SU-DHL-6 (cell line): Measurements from ENCODE around the gene CAMK1D.

ENCODE experiments used
- H2AFZ ChIP-seq: fragments of 200-600 bp; sonication (generic); 2 replicates; pipeline ENCODE4 v1.6.1; 2014; ENCODE audit warnings: low read depth, mild to moderate bottlenecking, moderate library complexity, mixed read lengths, antibody characterized with exemption, low read length; ENCODE audit not compliant: severe bottlenecking
- H3F3A ChIP-seq: fragments of 200-600 bp; shearing (Covaris generic); 2 replicates; pipeline ENCODE4 v1.6.0; 2016; ENCODE audit warnings: antibody characterized with exemption, mild to moderate bottlenecking; ENCODE audit not compliant: insufficient read depth
- H3K27ac ChIP-seq: fragments of 200-600 bp; sonication (generic); 2 replicates; pipeline ENCODE4 v1.5.1; 2016; ENCODE audit warnings: low read depth, mild to moderate bottlenecking, low read length, moderate library complexity, mixed read lengths
- H3K27me3 ChIP-seq: fragments of 200-600 bp; sonication (generic), shearing (Covaris generic); 2 replicates; pipeline ENCODE4 v1.6.0; 2014; ENCODE audit warnings: mild to moderate bottlenecking, low read length
- H3K36me3 ChIP-seq: fragments of 200-600 bp; sonication (generic); 2 replicates; pipeline ENCODE4 v1.6.1; 2014; ENCODE audit warnings: mild to moderate bottlenecking, low read length, mixed read lengths
- H3K4me2 ChIP-seq: fragments of 300-600, 200-600 bp; shearing (Covaris generic), sonication (generic); 2 replicates; pipeline ENCODE4 v1.6.0; 2014; ENCODE audit warnings: low read length, low read depth, mild to moderate bottlenecking; ENCODE audit not compliant: poor library complexity, severe bottlenecking
- H3K4me3 ChIP-seq: fragments of 200-600 bp; sonication (generic); 2 replicates; pipeline ENCODE4 v1.5.1; 2014; ENCODE audit warnings: antibody characterized with exemption, low read length, mild to moderate bottlenecking, mixed read lengths; ENCODE audit not compliant: insufficient read depth, poor library complexity, severe bottlenecking
- H3K79me2 ChIP-seq: fragments of 200-600 bp; sonication (generic); 2 replicates; pipeline ENCODE4 v1.6.1; 2014; ENCODE audit warnings: mild to moderate bottlenecking, low read length, moderate library complexity; ENCODE audit not compliant: insufficient read depth
- H3K9ac ChIP-seq: fragments of 200-600 bp; sonication (generic); 2 replicates; pipeline ENCODE4 v1.7.0; 2014; ENCODE audit warnings: mild to moderate bottlenecking, low read length
- H3K9me2 ChIP-seq: fragments of 200-600 bp; sonication (generic); replicated peaks from 2 replicates; pipeline ENCODE4 v1.6.1; 2014; ENCODE audit warnings: low read length; ENCODE audit not compliant: insufficient read depth
- H3K9me3 ChIP-seq: fragments of 200-600 bp; sonication (generic); 2 replicates; pipeline ENCODE4 v1.6.1; 2014; ENCODE audit warnings: low read length, mixed read lengths; ENCODE audit not compliant: insufficient read depth
- H4K20me1 ChIP-seq: fragments of 200-600 bp; sonication (generic); 2 replicates; pipeline ENCODE4 v1.6.1; 2014; ENCODE audit warnings: low read depth, mild to moderate bottlenecking, antibody characterized with exemption, low read length, moderate library complexity, mixed read lengths
- CTCF ChIP-seq: fragments of 200-600 bp; sonication (generic); IDR thresholded peaks from one replicate; pipeline ENCODE4 v1.5.1; 2017; ENCODE audit warnings: antibody characterized with exemption, mild to moderate bottlenecking, low read length, moderate library complexity; ENCODE audit not compliant: insufficient read depth, poor library complexity, severe bottlenecking
- EZH2phosphoT487 ChIP-seq: fragments of 200-600 bp; sonication (generic), shearing (Covaris generic); conservative IDR thresholded peaks from 2 replicates; pipeline ENCODE4 v1.6.1; 2018; ENCODE audit warnings: mild to moderate bottlenecking, antibody characterized with exemption, low read length, moderate library complexity, mixed read lengths

The CAMK1D gene

DNA sequence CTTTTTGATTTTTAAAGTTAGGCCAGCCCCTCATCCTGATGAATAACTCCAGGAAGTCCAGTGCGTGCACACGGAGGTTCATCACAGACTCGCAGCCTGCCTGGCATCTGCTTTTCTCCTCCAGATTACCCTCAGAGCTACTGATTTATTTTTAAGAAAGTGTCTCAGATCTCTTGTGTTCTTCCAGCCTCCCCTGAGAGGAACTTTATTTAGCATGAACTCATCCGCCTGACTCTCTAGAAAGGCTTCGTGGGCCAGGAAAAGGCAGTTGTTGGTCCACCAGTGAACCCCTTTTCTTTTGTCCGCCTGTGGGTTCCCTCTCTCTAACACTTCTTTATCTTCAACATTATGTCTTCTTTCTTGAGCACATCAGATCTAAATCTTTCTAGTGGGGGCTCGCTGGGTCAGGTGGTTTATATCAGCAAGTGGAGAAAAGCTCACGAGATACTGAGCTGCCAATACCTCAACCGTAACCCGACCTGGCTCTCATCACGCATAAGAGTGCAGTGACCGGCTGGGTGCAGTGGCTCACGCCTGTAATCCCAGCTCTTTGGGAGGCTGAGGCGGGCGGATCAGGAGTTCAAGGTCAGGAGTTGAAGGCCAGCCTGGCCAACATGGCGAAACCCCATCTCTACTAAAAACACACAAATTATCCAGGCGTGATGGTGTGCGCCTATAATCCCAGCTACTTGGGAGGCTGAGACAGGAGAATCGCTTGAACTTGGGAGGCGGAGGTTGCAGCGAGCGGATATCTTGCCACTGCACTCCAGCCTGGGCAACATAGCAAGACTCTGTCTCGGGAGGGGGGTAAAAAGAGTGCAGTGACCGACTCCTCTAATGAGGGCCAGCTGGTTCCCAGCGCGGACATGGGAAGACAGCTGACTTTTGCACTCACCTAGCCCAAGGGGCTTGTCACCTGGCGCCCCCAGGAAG is 489.9 kb downstream of the CAMK1D start:
- no peaks in the 10 kb centered on the region for H3K9me3 ChIP-seq
- no peaks in the 10 kb centered on the region for H3K9me2 ChIP-seq
- TF ChIP-seq CTCF (no peak), EZH2phosphoT487 (no peak)
- H3K27me3 ChIP-seq, result no peaks in the 10 kb centered on the region
- H3K27ac ChIP-seq, result no peak overlapping the region
- H3K4me2 ChIP-seq, result no peak overlapping the region
- H2AFZ ChIP-seq, result no peak overlapping the region
- H3K36me3 ChIP-seq, result no peaks in the 10 kb centered on the region
- H3F3A ChIP-seq, result no peaks in the 10 kb centered on the region
- no peak overlapping the region for H3K4me3 ChIP-seq
- H3K79me2 ChIP-seq, result no peaks in the 10 kb centered on the region
- H3K9ac ChIP-seq, result no peak overlapping the region
- no peaks in the 10 kb centered on the region for H4K20me1 ChIP-seq

DNA sequence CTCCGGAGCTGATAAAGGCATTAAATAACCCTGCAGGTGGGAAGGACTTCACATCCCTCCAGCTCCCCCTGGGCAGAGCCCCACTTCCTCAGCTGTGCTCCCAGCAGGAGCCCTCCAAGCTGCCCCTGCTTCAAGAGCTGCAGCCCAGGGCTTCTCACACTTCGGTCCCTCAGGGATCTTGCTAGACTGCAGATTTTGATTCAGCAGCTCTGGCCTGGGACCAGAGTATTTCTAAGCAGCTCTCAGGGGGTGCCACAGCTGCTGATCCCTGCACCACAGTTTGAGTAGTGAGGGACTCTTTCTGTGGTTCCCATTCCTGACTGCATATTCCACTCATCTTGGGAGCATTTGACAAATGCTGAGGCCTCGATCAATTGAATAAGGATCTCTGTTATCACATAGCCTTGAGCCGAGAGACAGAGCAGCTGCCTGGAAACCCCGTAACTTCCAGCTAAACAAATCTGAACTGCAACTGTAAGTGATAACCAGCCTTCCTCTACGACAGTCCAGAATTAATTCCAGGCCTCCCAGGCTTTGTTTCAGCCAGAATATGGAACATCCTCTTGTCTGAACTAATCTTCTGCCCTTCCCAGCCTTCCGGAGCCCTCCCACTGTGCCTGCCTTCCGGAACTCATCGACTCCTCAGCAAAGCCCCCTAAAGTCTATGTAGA is 490.7 kb downstream of the CAMK1D start:
- H3K4me2 ChIP-seq, result no peak overlapping the region
- no peak overlapping the region for H3K4me3 ChIP-seq
- no peak for TF ChIP-seq EZH2phosphoT487
- TF ChIP-seq CTCF, result no peak
- no peaks in the 10 kb centered on the region for H3K9me2 ChIP-seq
- H3K9ac ChIP-seq, result no peak overlapping the region
- no peaks in the 10 kb centered on the region for H3K9me3 ChIP-seq
- H4K20me1 ChIP-seq, result no peaks in the 10 kb centered on the region
- H3F3A ChIP-seq, result no peaks in the 10 kb centered on the region
- H2AFZ ChIP-seq, result no peak overlapping the region
- H3K27me3 ChIP-seq, result no peaks in the 10 kb centered on the region
- no peak overlapping the region for H3K27ac ChIP-seq
- H3K79me2 ChIP-seq, result no peaks in the 10 kb centered on the region
- H3K36me3 ChIP-seq, result no peaks in the 10 kb centered on the region

- Histone ChIP-seq H3K9me3 (no peaks in the 10 kb centered on the region), H3K9me2 (no peaks in the 10 kb centered on the region), H4K20me1 (no peaks in the 10 kb centered on the region), H3K27ac (no peak overlapping the region), H3K4me3 (no peak overlapping the region), H3K4me2 (no peak overlapping the region), H3K79me2 (no peaks in the 10 kb centered on the region), H3K9ac (no peak overlapping the region), H3F3A (no peaks in the 10 kb centered on the region), H2AFZ (no peak overlapping the region), H3K27me3 (no peaks in the 10 kb centered on the region), H3K36me3 (no peaks in the 10 kb centered on the region)
- TF ChIP-seq EZH2phosphoT487 (no peak), CTCF (no peak)
Observed at GRCh38 chr10:12841426-12841825, 492.1 kb downstream of the CAMK1D start.
